ENCODE data around the gene PDILT.

- TF ChIP-seq CTCF (IDR thresholded peaks at IDR 0.05), result no peak
- no peak for TF ChIP-seq POLR2A (IDR thresholded peaks at IDR 0.05)
These were observed 51.2 kb downstream of the PDILT start for GRCh38 chr16:20353379-20353778.
